ENCODE measurements around the gene CCDC57. TPM values are rescaled to one million over a fixed set of nuclear protein-coding genes. Genes with fewer than 3 reads are reported as not detected.
"Not testable (repeated sequence)": the region's sequence is repeated elsewhere in the genome, so short reads cannot be mapped to it uniquely, and the experiment has no call there.

CCDC57 gene, protein sequence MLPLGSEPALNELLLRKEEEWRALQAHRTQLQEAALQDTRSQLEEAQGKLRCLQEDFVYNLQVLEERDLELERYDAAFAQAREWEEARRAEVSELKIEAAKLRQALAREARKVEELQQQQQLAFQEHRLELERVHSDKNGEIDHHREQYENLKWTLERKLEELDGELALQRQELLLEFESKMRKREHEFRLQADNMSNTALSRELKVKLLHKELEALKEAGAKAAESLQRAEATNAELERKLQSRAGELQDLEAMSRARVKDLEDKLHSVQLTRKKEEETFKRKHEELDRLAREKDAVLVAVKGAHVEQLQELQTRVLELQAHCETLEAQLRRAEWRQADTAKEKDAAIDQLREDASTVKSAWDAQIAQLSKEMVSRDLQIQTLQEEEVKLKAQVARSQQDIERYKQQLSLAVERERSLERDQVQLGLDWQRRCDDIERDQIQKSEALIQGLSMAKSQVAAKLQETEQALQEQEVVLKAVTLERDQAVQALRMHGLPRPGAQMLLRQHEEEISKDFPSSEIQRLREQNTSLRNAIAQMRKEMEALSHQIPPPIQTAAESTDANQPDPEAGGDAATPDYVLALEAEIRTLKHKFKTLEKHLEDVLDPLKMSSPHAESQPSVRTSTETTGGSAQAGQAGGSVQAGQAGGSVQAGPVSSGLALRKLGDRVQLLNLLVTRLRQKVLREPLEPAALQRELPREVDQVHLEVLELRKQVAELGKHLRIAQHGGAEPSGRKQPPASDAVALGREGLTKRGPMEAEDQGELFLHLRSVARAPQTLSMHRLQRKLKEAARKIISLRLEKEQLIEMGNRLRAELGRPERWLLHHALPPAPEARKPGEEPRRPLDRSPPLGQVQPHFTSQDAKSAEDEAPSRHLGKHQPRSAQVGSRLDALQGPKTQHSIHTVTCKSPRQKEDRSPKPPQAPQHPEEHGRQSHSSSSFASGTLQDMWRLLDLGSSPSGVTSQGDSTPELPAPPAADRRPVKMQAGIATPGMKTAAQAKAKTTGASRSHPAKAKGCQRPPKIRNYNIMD
- 10 to 100 TPM; 69.8 to 77.6 TPM for total RNA-seq
- polyA plus RNA-seq, result 39.2 TPM

DNA sequence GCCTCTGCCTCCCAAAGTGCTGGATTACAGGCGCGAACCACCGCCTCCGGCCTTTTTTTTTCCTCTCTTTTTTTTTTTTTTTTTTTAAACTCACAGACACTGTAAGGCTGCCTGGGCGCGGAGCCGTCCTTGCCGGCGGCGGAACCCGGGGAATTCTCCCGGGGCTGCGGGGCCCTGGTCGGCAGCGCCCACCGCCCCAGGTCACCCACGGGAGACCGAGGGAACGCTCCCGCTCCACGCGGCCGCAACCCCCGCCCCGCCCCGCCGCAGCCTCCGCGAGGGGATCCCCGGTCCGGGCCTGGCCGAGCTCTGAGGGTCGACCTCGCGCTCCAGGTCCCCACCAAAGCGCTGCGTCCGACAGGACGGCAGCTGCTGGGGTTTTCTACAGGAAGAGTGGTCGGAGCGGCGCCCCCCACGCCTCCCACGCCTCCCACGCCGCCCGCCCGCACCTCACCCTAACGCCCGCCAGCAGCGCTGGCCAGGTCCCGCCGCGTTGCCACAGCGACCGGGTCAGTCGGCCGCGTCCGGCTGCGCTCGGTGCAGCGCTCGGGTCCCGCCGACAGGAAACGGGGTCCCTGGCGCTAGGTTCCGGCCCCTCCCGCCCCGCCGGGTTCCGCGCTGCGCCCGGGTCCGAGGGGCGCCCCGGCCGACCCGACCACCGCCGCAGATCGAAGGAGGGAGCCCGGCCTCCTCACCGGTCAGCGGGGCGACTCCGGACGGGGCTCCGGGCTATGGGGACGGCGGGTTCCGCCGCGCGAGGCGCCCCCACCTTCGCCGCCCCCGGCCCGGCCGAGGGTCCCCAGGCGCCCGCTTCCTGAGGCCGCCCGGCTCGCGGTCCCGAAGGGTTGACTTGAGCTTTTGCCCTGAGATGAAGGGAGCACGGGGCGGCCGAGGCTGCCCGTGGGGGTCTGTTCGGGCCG lies at the start of gene CCDC57:
CCDC57 (minus strand) TSS at position 512 of the 920 bp plus-strand sequence. CDS start 10,898 bp downstream, outside the sequence.
- DNase-seq, result peak in 4 of 5 donors; percentile 35 to 74 (median 52)
- Mint-ChIP-seq H3K4me3 (peak within 1 kb of the TSS; percentile 83 to 89 (median 87)), H3K9me3 (no peaks in the 10 kb centered on the region), H3K27me3 (peaks cover 0 to 3% of the 10 kb centered on the region in 2 donors), H3K4me1 (peaks cover 35 to 55% (median 36%) of the 10 kb centered on the region in 3 donors), H3K36me3 (peaks cover 0 to 5% (median 2%) of the 10 kb centered on the region in 3 donors), H3K27ac (peak within 1 kb of the TSS; percentile 82 to 97 (median 93))
- POLR2A ChIA-PET, result interaction anchor here (0.7 to 1.0 kb wide), 3 partner anchors 10 to 25 kb away, joined by 3 to 8 read pairs (median 5); no protein-coding TSS in a partner anchor
- Histone ChIP-seq H3K4me1 (ENCODE audit: insufficient read depth, low read length) (peaks cover 38% of the 10 kb centered on the region), H3K27me3 (ENCODE audit: insufficient read depth, low read length, poor library complexity, severe bottlenecking) (no peaks in the 10 kb centered on the region), H3K36me3 (ENCODE audit: insufficient read depth, low read length) (no peaks in the 10 kb centered on the region), H3K4me3 (ENCODE audit: low read length) (peak within 1 kb of the TSS; percentile 65), H3K27ac (ENCODE audit: low read depth, low read length) (peak within 1 kb of the TSS; percentile 59), H3K9me3 (ENCODE audit: low read length) (no peaks in the 10 kb centered on the region)
- CTCF ChIA-PET, result interaction anchor here (1.0 to 1.8 kb wide), 6 partner anchors 12 to 182 kb away, joined by 3 to 8 read pairs (median 3); partner anchors contain the start of gene DCXR

DNA sequence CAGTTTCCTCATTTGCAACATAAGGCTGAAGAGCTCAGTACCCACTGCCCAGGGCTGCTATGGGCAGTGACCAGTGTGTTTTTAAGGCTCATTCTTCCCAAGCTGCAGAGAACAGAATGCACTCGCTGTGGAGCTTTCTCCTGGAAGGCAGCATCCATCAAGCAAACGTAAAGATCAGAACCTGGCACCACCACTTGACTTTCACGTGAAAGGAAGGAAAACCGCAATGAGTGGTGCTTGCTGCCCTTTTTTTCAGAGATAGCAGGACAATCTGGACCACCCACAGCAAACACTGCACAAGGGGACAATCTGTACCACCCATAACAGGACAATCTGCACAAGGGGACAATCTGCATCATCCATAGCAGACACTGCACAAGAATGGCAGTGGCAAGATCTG lies 49.7 kb upstream of the CCDC57 start:
- peaks cover 31 to 68% (median 60%) of the 10 kb centered on the region in 3 donors for H3K4me1 Mint-ChIP-seq

DNA sequence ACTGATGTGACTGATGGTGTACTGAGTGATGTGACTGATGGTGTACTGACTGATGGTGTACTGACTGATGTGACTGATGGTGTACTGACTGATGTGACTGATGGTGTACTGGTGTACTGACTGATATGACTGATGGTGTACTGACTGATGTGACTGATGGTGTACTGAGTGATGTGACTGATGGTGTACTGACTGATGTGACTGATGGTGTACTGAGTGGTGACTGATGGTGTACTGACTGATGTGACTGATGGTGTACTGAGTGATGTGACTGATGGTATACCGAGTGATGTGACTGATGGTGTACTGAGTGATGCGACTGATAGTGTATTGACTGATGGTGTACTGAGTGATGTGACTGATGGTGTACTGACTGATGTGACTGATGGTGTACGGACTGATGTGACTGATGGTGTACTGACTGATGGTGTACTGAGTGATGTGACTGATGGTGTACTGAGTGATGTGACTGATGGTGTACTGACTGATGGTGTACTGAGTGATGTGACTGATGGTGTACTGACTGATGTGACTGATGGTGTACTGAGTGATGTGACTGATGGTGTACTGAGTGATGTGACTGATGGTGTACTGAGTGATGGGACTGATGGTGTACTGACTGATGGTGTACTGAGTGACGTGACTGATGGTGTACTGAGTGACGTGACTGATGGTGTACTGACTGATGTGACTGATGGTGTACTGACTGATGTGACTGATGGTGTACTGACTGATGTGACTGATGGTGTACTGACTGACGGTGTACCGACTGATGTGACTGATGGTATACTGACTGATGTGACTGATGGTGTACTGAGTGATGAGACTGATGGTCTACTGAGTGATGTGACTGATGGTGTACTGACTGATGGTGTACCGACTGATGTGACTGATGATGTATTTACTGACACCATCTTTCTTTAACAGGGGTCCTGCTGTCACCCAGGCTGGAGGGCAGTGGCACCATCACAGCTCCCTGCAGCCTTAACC lies 47.6 kb upstream of the CCDC57 start:
- H3K4me3 Mint-ChIP-seq; H3K27me3 Mint-ChIP-seq; H3K27me3 ChIP-seq (ENCODE audit: insufficient read depth, low read length, poor library complexity, severe bottlenecking); H3K27ac ChIP-seq (ENCODE audit: low read depth, low read length); DNase-seq; H3K9me3 Mint-ChIP-seq; H3K4me1 ChIP-seq (ENCODE audit: insufficient read depth, low read length); H3K9me3 ChIP-seq (ENCODE audit: low read length); POLR2A ChIA-PET; H3K4me3 ChIP-seq (ENCODE audit: low read length): not testable (repeated sequence)
- peaks cover 33 to 68% (median 65%) of the 10 kb centered on the region in 3 donors for H3K4me1 Mint-ChIP-seq
- peaks cover 9 to 94% (median 38%) of the 10 kb centered on the region in 3 donors for H3K36me3 Mint-ChIP-seq
- H3K36me3 ChIP-seq (ENCODE audit: insufficient read depth, low read length), result peaks cover 78% of the 10 kb centered on the region
- CTCF ChIA-PET, result interaction anchor here (1.5 kb wide), 1 partner anchor 23 kb away, joined by 5 read pairs; no protein-coding TSS in a partner anchor
- peak overlapping the region in 7 of 8 donors; percentile 3 to 78 (median 68) for H3K27ac Mint-ChIP-seq

More for the DNA sequence above, 49.7 kb upstream of the CCDC57 start:
- Mint-ChIP-seq H3K36me3 (peaks cover 5 to 91% (median 30%) of the 10 kb centered on the region in 3 donors), H3K4me3 (peak overlapping the region in 1 of 7 donors; percentile 50), H3K27me3 (no peaks in the 10 kb centered on the region), H3K9me3 (no peaks in the 10 kb centered on the region), H3K27ac (peak overlapping the region in 2 of 8 donors; percentile 19 to 66)
- Histone ChIP-seq H3K27ac (ENCODE audit: low read depth, low read length) (no peak overlapping the region), H3K4me1 (ENCODE audit: insufficient read depth, low read length) (peaks cover 8% of the 10 kb centered on the region), H3K27me3 (ENCODE audit: insufficient read depth, low read length, poor library complexity, severe bottlenecking) (no peaks in the 10 kb centered on the region), H3K4me3 (ENCODE audit: low read length) (no peak overlapping the region), H3K36me3 (ENCODE audit: insufficient read depth, low read length) (peaks cover 75% of the 10 kb centered on the region), H3K9me3 (ENCODE audit: low read length) (no peaks in the 10 kb centered on the region)
- DNase-seq, result no peak
- ChIA-PET POLR2A (interaction anchor here (0.6 kb wide), 1 partner anchor 11 kb away, joined by 3 read pairs; no protein-coding TSS in a partner anchor), CTCF (interaction anchor here (1.5 kb wide), 1 partner anchor 20 kb away, joined by 5 read pairs; no protein-coding TSS in a partner anchor)

DNA sequence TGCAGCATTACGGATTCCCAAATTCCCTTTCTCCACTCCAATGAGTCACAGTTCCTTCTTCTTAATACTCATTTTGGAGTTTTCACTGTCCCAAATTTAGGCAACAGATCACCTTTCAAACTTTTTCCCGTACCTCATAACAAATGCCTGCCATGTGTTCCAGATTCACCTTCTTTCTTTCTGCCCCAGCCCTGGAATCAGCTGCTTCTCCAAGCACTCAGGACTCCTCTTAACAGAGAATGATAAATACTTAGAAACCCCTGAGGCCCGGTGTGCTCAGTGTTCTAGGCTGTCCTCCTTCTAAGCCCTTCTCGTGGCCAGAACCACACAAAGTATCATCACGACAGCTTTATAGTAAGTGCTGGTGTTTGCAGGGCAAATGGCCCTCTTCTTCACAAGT lies 45.9 kb upstream of the CCDC57 start:
- no peaks in the 10 kb centered on the region for H3K27me3 Mint-ChIP-seq
- no peaks in the 10 kb centered on the region for H3K27me3 ChIP-seq (ENCODE audit: insufficient read depth, low read length, poor library complexity, severe bottlenecking)
- no peaks in the 10 kb centered on the region for H3K9me3 ChIP-seq (ENCODE audit: low read length)
- peaks cover 9 to 81% (median 38%) of the 10 kb centered on the region in 3 donors for H3K36me3 Mint-ChIP-seq
- no peak overlapping the region for H3K27ac ChIP-seq (ENCODE audit: low read depth, low read length)
- peak overlapping the region in 1 of 7 donors; percentile 39 for H3K4me3 Mint-ChIP-seq
- peaks cover 4% of the 10 kb centered on the region for H3K4me1 ChIP-seq (ENCODE audit: insufficient read depth, low read length)
- no peak for DNase-seq
- H3K27ac Mint-ChIP-seq, result peak overlapping the region in 7 of 8 donors; percentile 5 to 90 (median 53)
- H3K4me1 Mint-ChIP-seq, result peaks cover 33 to 65% (median 62%) of the 10 kb centered on the region in 3 donors
- ChIA-PET CTCF (no interaction called here), POLR2A (no interaction called here)
- no peak overlapping the region for H3K4me3 ChIP-seq (ENCODE audit: low read length)
- peaks cover 67% of the 10 kb centered on the region for H3K36me3 ChIP-seq (ENCODE audit: insufficient read depth, low read length)
- no peaks in the 10 kb centered on the region for H3K9me3 Mint-ChIP-seq

DNA sequence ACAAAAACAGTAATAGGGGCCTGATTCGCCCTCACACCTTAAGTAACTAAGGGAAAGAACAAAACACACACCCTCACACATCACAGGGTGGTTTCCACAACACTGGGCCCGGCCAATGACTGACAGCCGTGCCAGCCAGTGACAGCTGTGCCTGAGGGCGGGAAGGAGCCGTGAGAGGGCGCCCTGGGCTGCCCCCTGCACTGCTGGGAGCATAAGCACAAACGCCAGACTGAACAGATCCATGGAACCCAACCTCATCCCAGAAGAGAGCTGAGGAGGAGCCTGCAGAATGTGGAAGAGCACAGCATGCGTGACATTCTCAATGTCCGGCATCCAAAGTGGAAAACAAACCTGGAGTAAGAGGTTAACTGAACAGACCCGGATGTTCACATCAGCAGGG lies 44.8 kb upstream of the CCDC57 start:
- Histone ChIP-seq H3K9me3 (ENCODE audit: low read length) (no peaks in the 10 kb centered on the region), H3K36me3 (ENCODE audit: insufficient read depth, low read length) (peaks cover 68% of the 10 kb centered on the region), H3K27me3 (ENCODE audit: insufficient read depth, low read length, poor library complexity, severe bottlenecking) (no peaks in the 10 kb centered on the region), H3K4me1 (ENCODE audit: insufficient read depth, low read length) (peaks cover 4% of the 10 kb centered on the region), H3K27ac (ENCODE audit: low read depth, low read length) (peak overlapping the region; percentile 51), H3K4me3 (ENCODE audit: low read length) (no peak overlapping the region)
- ChIA-PET CTCF (interaction anchor here (0.9 to 1.6 kb wide), 2 partner anchors 21 to 41 kb away, joined by 3 to 4 read pairs; no protein-coding TSS in a partner anchor), POLR2A (no interaction called here)
- Mint-ChIP-seq H3K27ac (peak overlapping the region; percentile 85 to 99 (median 98)), H3K9me3 (no peaks in the 10 kb centered on the region), H3K4me1 (peaks cover 30 to 61% (median 59%) of the 10 kb centered on the region in 3 donors), H3K36me3 (peaks cover 11 to 82% (median 44%) of the 10 kb centered on the region in 3 donors), H3K4me3 (peak overlapping the region in 2 of 7 donors; percentile 31 to 37), H3K27me3 (no peaks in the 10 kb centered on the region)
- DNase-seq, result peak; percentile 52 to 83 (median 70)

DNA sequence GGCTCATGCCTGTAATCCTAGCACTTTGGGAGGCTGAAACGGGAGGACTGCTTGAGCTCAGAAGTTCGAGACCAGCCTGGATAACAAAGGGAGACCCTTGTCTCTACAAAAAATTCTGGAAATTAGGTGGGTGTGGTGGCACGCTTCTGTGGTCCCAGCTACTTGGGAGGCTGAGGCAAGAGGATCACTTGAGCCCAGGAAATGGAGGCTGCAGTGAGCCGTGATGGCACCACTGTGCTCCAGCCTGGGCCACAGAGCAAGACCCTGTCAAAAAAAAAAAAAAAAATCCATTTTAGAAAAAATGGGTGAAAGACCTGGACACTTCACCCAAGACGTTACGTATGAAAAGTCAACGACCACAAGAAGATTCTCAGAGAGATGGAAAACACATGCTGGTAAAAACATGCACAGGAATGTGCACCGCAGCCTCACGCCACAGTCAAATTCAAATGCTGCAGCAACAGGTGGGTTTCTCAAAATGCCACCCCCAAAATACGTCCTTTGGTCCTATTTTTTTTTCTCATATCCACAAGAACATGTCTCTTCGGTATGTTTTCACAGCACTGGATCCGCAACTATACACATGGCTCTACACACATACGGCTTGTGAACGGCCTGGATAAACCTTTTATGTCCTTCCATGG lies 43.7 kb upstream of the CCDC57 start:
- Mint-ChIP-seq H3K36me3 (peaks cover 15 to 82% (median 40%) of the 10 kb centered on the region in 3 donors), H3K4me1 (peaks cover 26 to 52% (median 51%) of the 10 kb centered on the region in 3 donors), H3K27ac (peak overlapping the region; percentile 34 to 99 (median 90)), H3K27me3 (no peaks in the 10 kb centered on the region), H3K9me3 (no peaks in the 10 kb centered on the region), H3K4me3 (peak overlapping the region in 1 of 7 donors; percentile 63)
- DNase-seq, result no peak
- H3K27ac ChIP-seq (ENCODE audit: low read depth, low read length), result peak overlapping the region; percentile 27
- no peaks in the 10 kb centered on the region for H3K9me3 ChIP-seq (ENCODE audit: low read length)
- no peaks in the 10 kb centered on the region for H3K27me3 ChIP-seq (ENCODE audit: insufficient read depth, low read length, poor library complexity, severe bottlenecking)
- H3K4me3 ChIP-seq (ENCODE audit: low read length), result no peak overlapping the region
- peaks cover 4% of the 10 kb centered on the region for H3K4me1 ChIP-seq (ENCODE audit: insufficient read depth, low read length)
- ChIA-PET POLR2A (interaction anchor here (0.7 kb wide), 1 partner anchor 607 kb away, joined by 4 read pairs; no protein-coding TSS in a partner anchor), CTCF (interaction anchor here (0.9 to 1.6 kb wide), 2 partner anchors 13 to 42 kb away, joined by 3 to 4 read pairs; no protein-coding TSS in a partner anchor)
- peaks cover 68% of the 10 kb centered on the region for H3K36me3 ChIP-seq (ENCODE audit: insufficient read depth, low read length)

All from CD8-positive, alpha-beta memory T cell (primary cell).